HEK293 (cell line): Measurements from ENCODE around the gene DCLK1.

Experiments used
- CTCF ChIA-PET: fragments of 350-600 bp; formaldehyde crosslinking; extraction: SDS; loops from one replicate; lab custom pipeline; 2021; ENCODE audit warnings: antibody characterized with exemption; lab: Yijun Ruan, JAX
- POLR2A ChIA-PET: fragments of 300-600 bp; formaldehyde crosslinking; extraction: SDS; loops from one replicate; lab custom pipeline; 2020; ENCODE audit warnings: antibody characterized with exemption, inconsistent platforms; lab: Yijun Ruan, JAX
- H3K27ac ChIP-seq: fragments of 200-500 bp; sonication (Bioruptor generic); 2 replicates; pipeline ENCODE4 v1.5.1; 2014; ENCODE audit warnings: low read depth, low read length, control low read depth, inconsistent platforms; ENCODE audit errors: extremely low read depth
- H3K36me3 ChIP-seq, 2 experiments: fragments of 200-500 bp in 1 of 2; sonication (Bioruptor generic) in 1 of 2; 1 replicate in 1 of 2; 2 replicates in 1 of 2; pipeline ENCODE4 v1.5.1; 2014 to 2017; ENCODE audit warnings: inconsistent platforms in 2 of 2, low read length in 2 of 2; ENCODE audit not compliant: control insufficient read depth in 2 of 2, insufficient read depth in 1 of 2
- H3K4me1 ChIP-seq: fragments of 200-500 bp; sonication (Bioruptor generic); 2 replicates; pipeline ENCODE4 v1.5.1; 2014; ENCODE audit warnings: mild to moderate bottlenecking, low read length, inconsistent platforms; ENCODE audit not compliant: control insufficient read depth, insufficient read depth
- H3K4me3 ChIP-seq: 2 replicates; pipeline ENCODE4 v1.5.1; 2011; ENCODE audit warnings: low read depth, mild to moderate bottlenecking, control low read depth, low read length, moderate library complexity
- H3K9me3 ChIP-seq: fragments of 200-500 bp; sonication (Bioruptor generic); 2 replicates; pipeline ENCODE4 v1.5.1; 2014; ENCODE audit warnings: low read depth, low read length, inconsistent platforms; ENCODE audit not compliant: control insufficient read depth, insufficient read depth
- GFI1B ChIP-seq: fragments of 450-650 bp; formaldehyde crosslinking; IDR thresholded peaks from 2 replicates; pipeline ENCODE4 v1.5.1; 2016; ENCODE audit warnings: missing biosample characterization, missing genetic modification characterization
- KLF17 ChIP-seq: fragments of 450-650 bp; formaldehyde crosslinking; IDR thresholded peaks from 2 replicates; pipeline ENCODE4 v1.5.1; 2016; ENCODE audit warnings: missing biosample characterization, missing genetic modification characterization
- OVOL3 ChIP-seq: fragments of 450-650 bp; formaldehyde crosslinking; IDR thresholded peaks from 2 replicates; pipeline ENCODE4 v1.5.1; 2016; ENCODE audit warnings: missing biosample characterization, missing genetic modification characterization
- SCRT1 ChIP-seq: fragments of 450-650 bp; formaldehyde crosslinking; IDR thresholded peaks from 2 replicates; pipeline ENCODE4 v1.5.1; 2016; ENCODE audit warnings: missing biosample characterization, missing genetic modification characterization, borderline replicate concordance
- SP2 ChIP-seq: fragments of 450-650 bp; formaldehyde crosslinking; IDR thresholded peaks from 2 replicates; pipeline ENCODE4 v1.5.1; 2016; ENCODE audit warnings: missing biosample characterization, missing genetic modification characterization
- ZBTB48 ChIP-seq: fragments of 450-650 bp; formaldehyde crosslinking; IDR thresholded peaks from 2 replicates; pipeline ENCODE4 v1.5.1; 2016; ENCODE audit warnings: missing biosample characterization, missing genetic modification characterization
- ZNF140 ChIP-seq: fragments of 450-650 bp; formaldehyde crosslinking; IDR thresholded peaks from 2 replicates; pipeline ENCODE4 v1.5.1; 2016; ENCODE audit warnings: missing biosample characterization, missing genetic modification characterization
- ZNF157 ChIP-seq: fragments of 450-650 bp; formaldehyde crosslinking; IDR thresholded peaks from 2 replicates; pipeline ENCODE4 v1.5.1; 2016; ENCODE audit warnings: missing biosample characterization, missing genetic modification characterization
- ZNF23 ChIP-seq: fragments of 450-650 bp; formaldehyde crosslinking; IDR thresholded peaks from 2 replicates; pipeline ENCODE4 v1.5.1; 2016; ENCODE audit warnings: missing biosample characterization, missing genetic modification characterization, borderline replicate concordance
- ZNF341 ChIP-seq: fragments of 450-650 bp; formaldehyde crosslinking; IDR thresholded peaks from 2 replicates; pipeline ENCODE4; 2016; ENCODE audit warnings: low read depth, missing biosample characterization, missing genetic modification characterization
- ZNF416 ChIP-seq: fragments of 450-650 bp; formaldehyde crosslinking; IDR thresholded peaks from 2 replicates; pipeline ENCODE4 v1.5.1; 2016; ENCODE audit warnings: missing biosample characterization, missing genetic modification characterization
- ZNF510 ChIP-seq: fragments of 450-650 bp; formaldehyde crosslinking; IDR thresholded peaks from 2 replicates; pipeline ENCODE4 v1.5.1; 2018; ENCODE audit warnings: mild to moderate bottlenecking, missing genetic modification characterization, missing biosample characterization; ENCODE audit not compliant: insufficient replicate concordance
- ZNF600 ChIP-seq: fragments of 450-650 bp; formaldehyde crosslinking; IDR thresholded peaks from 2 replicates; pipeline ENCODE4 v1.5.1; 2016; ENCODE audit warnings: missing biosample characterization, missing genetic modification characterization
- ZNF677 ChIP-seq: fragments of 450-650 bp; IDR thresholded peaks from 2 replicates; pipeline ENCODE4 v1.5.0; 2018; ENCODE audit warnings: missing biosample characterization, mild to moderate bottlenecking, missing genetic modification characterization, moderate library complexity
- TF ChIP-seq, protein P1 (sequence below): fragments of 450-650 bp; formaldehyde crosslinking; IDR thresholded peaks from 2 replicates; pipeline ENCODE4 v1.5.1; 2016; ENCODE audit warnings: missing biosample characterization, missing genetic modification characterization

The DCLK1 gene

DNA sequence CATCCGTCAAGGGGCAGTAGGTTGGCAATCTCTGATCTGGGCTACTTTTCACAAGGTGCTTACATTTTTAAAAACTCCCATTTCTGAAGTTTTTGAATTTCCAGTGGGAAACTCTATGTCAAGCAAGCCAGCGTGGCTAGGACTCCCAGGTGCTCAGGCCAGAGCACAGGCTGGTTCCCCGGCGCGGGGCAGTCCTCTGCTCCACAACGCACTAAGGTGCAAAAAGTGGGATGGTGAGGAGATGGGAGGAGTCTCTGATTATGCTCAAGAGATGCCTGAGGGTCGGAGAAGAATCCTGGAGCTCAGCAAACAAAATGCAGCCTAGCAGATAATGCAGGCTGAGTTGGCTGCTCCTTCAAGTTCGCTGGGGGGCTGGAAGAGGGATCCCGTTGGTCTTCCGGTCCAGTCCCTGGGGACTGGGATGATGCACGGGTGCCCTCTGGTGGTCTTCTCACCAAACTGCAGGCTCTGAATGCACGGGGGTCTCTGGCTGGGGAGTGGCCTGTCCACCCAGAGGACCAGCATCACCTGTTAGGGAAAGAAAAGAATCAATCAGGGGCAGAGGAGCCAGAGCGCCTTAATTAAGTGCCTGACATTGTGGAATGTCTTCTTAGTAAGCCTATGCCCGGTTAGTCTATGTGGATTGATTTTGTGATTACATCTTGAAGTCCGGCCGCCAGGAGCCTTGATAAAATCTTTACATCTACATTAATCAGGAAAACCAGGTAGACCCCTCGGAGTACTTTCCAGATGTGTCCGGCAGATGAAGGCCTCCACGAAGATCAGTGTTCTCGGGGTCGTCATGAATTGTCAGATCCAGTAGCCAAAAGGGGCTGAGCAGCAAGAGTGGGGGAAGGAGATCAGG lies 410.3 kb downstream of the DCLK1 start (continued):
- TF ChIP-seq ZNF140, result no peak
- no peak for TF ChIP-seq SP2

- Histone ChIP-seq H3K27ac (no peak overlapping the region), H3K4me3 (no peak overlapping the region), H3K9me3 (no peaks in the 10 kb centered on the region), H3K36me3 (no peaks in the 10 kb centered on the region), H3K4me1 (no peaks in the 10 kb centered on the region)
- POLR2A ChIA-PET, result no interaction called here
- CTCF ChIA-PET, result interaction anchor here (0.6 to 1.4 kb wide), 6 partner anchors 8 to 69 kb away, joined by 3 to 5 read pairs (median 4); no protein-coding TSS in a partner anchor
- TF ChIP-seq ZNF510 (tag by site-specific recombination) (no peak), ZNF23 (no peak), ZBTB48 (tag by site-specific recombination) (no peak), ZNF157 (no peak), ZNF341 (no peak), GFI1B (tag by site-specific recombination) (no peak), ZNF600 (tag by site-specific recombination) (no peak), ZNF677 (tag by site-specific recombination) (no peak), SCRT1 (no peak), OVOL3 (tag by site-specific recombination) (no peak), KLF17 (tag by site-specific recombination) (no peak), ZNF416 (no peak)
- TF ChIP-seq, protein P1, sequence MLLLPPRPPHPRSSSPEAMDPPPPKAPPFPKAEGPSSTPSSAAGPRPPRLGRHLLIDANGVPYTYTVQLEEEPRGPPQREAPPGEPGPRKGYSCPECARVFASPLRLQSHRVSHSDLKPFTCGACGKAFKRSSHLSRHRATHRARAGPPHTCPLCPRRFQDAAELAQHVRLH (tag by site-specific recombination), result no peak
Measured at GRCh38 chr13:35720290-35720689, 410.9 kb downstream of the DCLK1 start.
